A549 (cell line): Measurements from ENCODE around the gene SLC7A10. TPM values are rescaled to one million over a fixed set of nuclear protein-coding genes. Genes with fewer than 3 reads are reported as not detected.
"Not testable (repeated sequence)": the region's sequence is repeated elsewhere in the genome, so short reads cannot be mapped to it uniquely, and the experiment has no call there.

Source experiments
- ATAC-seq, 2 experiments: fragments of 200-7000 bp in 1 of 2; fragments of >200 bp in 1 of 2; cut with Nextera tagmentation in 1 of 2; cut with Tn5 transposase in 1 of 2; 3 replicates each; pipeline versions ENCODE4 v1.8.0 to v1.9.1; 2018 to 2020; ENCODE audit warnings: mild to moderate bottlenecking in 1 of 2, moderate library complexity in 1 of 2
- CTCF ChIA-PET: fragments of 300-600 bp; sonication (Branson Sonifier 250); formaldehyde crosslinking; extraction: SDS; loops from one replicate; lab custom pipeline; 2021; ENCODE audit warnings: antibody characterized with exemption, inconsistent platforms; lab: Yijun Ruan, JAX
- POLR2A ChIA-PET: fragments of 350-600 bp; formaldehyde crosslinking; extraction: SDS; loops from one replicate; lab custom pipeline; 2021; ENCODE audit warnings: antibody characterized with exemption, inconsistent platforms; lab: Yijun Ruan, JAX
- DNase-seq, 2 experiments: peaks; one replicate each; pipeline versions ENCODE4 v3.0.0 to v3.0.0-alpha.2; 2011 to 2016; ENCODE audit warnings: low read depth in 1 of 2, low spot score in 1 of 2
- FAIRE-seq: peaks from 2 replicates; lab custom pipeline; 2011; peaks lifted over from hg19 to GRCh38; lab: Jason Lieb, UNC
- H3K27ac ChIP-seq, 2 experiments: fragments of >200 bp; sonication (Bioruptor Twin); formaldehyde crosslinking; 3 replicates each; pipeline ENCODE4 v1.5.1; 2016 to 2017
- H3K4me1 ChIP-seq: fragments of >200 bp; sonication (Bioruptor Twin); formaldehyde crosslinking; 3 replicates; pipeline ENCODE4 v1.6.1; 2016
- H3K4me2 ChIP-seq: fragments of >200 bp; sonication (Bioruptor Twin); formaldehyde crosslinking; 3 replicates; pipeline ENCODE4 v1.6.1; 2016
- H3K4me3 ChIP-seq: fragments of >200 bp; sonication (Bioruptor Twin); formaldehyde crosslinking; 3 replicates; pipeline ENCODE4 v1.5.1; 2016
- H3K9me3 ChIP-seq: fragments of >200 bp; sonication (Bioruptor Twin); formaldehyde crosslinking; 3 replicates; pipeline ENCODE4 v1.6.1; 2016
- ATOH8 ChIP-seq: fragments of 250-450 bp; sonication (Bioruptor Pico); IDR thresholded peaks from 2 replicates; pipeline ENCODE4 v1.5.0; 2020; ENCODE audit warnings: low read depth, mild to moderate bottlenecking, moderate library complexity
- BCL3 ChIP-seq: fragments of >200 bp; sonication (Bioruptor Twin); formaldehyde crosslinking; IDR thresholded peaks from 3 replicates; pipeline ENCODE4 v1.6.1; 2016
- BHLHE40 ChIP-seq: IDR thresholded peaks from 2 replicates; pipeline ENCODE4 v1.6.1; 2012; ENCODE audit warnings: low read depth, low read length, inconsistent platforms
- CEBPB ChIP-seq, 2 experiments: fragments of >200 bp in 1 of 2; sonication (Bioruptor Twin) in 1 of 2; formaldehyde crosslinking in 1 of 2; IDR thresholded peaks; 2 replicates each; pipeline ENCODE4 v1.6.1; 2012 to 2016
- CHD2 ChIP-seq: fragments of 150-350 bp; IDR thresholded peaks from 2 replicates; pipeline ENCODE4 v1.6.1; 2014; ENCODE audit warnings: low read length; ENCODE audit not compliant: partially characterized antibody
- EP300 ChIP-seq, 2 experiments: fragments of >200 bp; sonication (Bioruptor Twin); formaldehyde crosslinking; IDR thresholded peaks; 2 replicates in 1 of 2; 3 replicates in 1 of 2; pipeline ENCODE4 v1.6.1; 2016 to 2017
- FOXS1 ChIP-seq: fragments of 250-450 bp; sonication (Bioruptor Pico); IDR thresholded peaks from 2 replicates; pipeline ENCODE4 v1.5.0; 2020; ENCODE audit warnings: mild to moderate bottlenecking, moderate library complexity
- HES2 ChIP-seq: fragments of >200 bp; sonication (Bioruptor Twin); formaldehyde crosslinking; IDR thresholded peaks from 2 replicates; pipeline ENCODE4 v1.6.1; 2016
- HEYL ChIP-seq: fragments of 250-450 bp; sonication (Bioruptor Pico); IDR thresholded peaks from 2 replicates; pipeline ENCODE4 v1.8.0; 2021; ENCODE audit warnings: mild to moderate bottlenecking, moderate library complexity
- HMGXB4 ChIP-seq: fragments of 250-450 bp; sonication (Bioruptor Pico); IDR thresholded peaks from 2 replicates; pipeline ENCODE4 v1.5.0; 2021; ENCODE audit warnings: mild to moderate bottlenecking, moderate library complexity, borderline replicate concordance
- HOXB5 ChIP-seq: fragments of 250-450 bp; sonication (Bioruptor Pico); IDR thresholded peaks from 2 replicates; pipeline ENCODE4 v1.5.0; 2020; ENCODE audit warnings: mild to moderate bottlenecking, moderate library complexity
- KDM5A ChIP-seq: fragments of 200-600 bp; sonication (generic); IDR thresholded peaks from 2 replicates; pipeline ENCODE4 v1.6.1; 2016; ENCODE audit warnings: antibody characterized with exemption, mild to moderate bottlenecking
- MAX ChIP-seq: IDR thresholded peaks from 2 replicates; pipeline ENCODE4 v1.6.1; 2012
- MAZ ChIP-seq: fragments of 150-350 bp; IDR thresholded peaks from 2 replicates; pipeline ENCODE4 v1.6.1; 2014; ENCODE audit warnings: antibody characterized with exemption, low read depth, low read length, borderline replicate concordance
- NR3C1 ChIP-seq: fragments of >200 bp; sonication (Bioruptor Twin); formaldehyde crosslinking; IDR thresholded peaks from 3 replicates; pipeline ENCODE4 v1.6.1; 2017
- PBX3 ChIP-seq: IDR thresholded peaks from 2 replicates; pipeline ENCODE4 v1.6.1; 2012
- PHF8 ChIP-seq: fragments of 200-600 bp; sonication (generic); IDR thresholded peaks from 2 replicates; pipeline ENCODE4 v1.6.1; 2016; ENCODE audit warnings: low read depth, mild to moderate bottlenecking, antibody characterized with exemption, moderate library complexity, borderline replicate concordance
- POLR2AphosphoS2 ChIP-seq: conservative IDR thresholded peaks from 2 replicates; pipeline ENCODE4 v1.6.1; 2012; ENCODE audit warnings: low read length, improper control_type of control experiment, inconsistent platforms
- SMC3 ChIP-seq: fragments of >200 bp; sonication (Bioruptor Twin); formaldehyde crosslinking; IDR thresholded peaks from 3 replicates; pipeline ENCODE4 v1.6.1; 2018; ENCODE audit warnings: inconsistent platforms
- SREBF2 ChIP-seq: fragments of 450-650 bp; IDR thresholded peaks from 2 replicates; pipeline ENCODE4 v1.6.1; 2014; ENCODE audit warnings: mild to moderate bottlenecking, moderate library complexity
- USF2 ChIP-seq: fragments of 450-650 bp; IDR thresholded peaks from 2 replicates; pipeline ENCODE4 v1.6.1; 2014; ENCODE audit warnings: antibody characterized with exemption
- ZC3H11A ChIP-seq: fragments of 450-650 bp; IDR thresholded peaks from 2 replicates; pipeline ENCODE4 v1.6.1; 2014; ENCODE audit warnings: antibody characterized with exemption, mild to moderate bottlenecking
- ZFP36 ChIP-seq: fragments of 450-650 bp; IDR thresholded peaks from 2 replicates; pipeline ENCODE4 v1.6.1; 2014; ENCODE audit warnings: borderline replicate concordance; ENCODE audit not compliant: partially characterized antibody
- ZNF302 ChIP-seq: fragments of 250-450 bp; sonication (Bioruptor Pico); IDR thresholded peaks from 2 replicates; pipeline ENCODE4 v1.9.0; 2021; ENCODE audit warnings: inconsistent platforms, mild to moderate bottlenecking, moderate library complexity
- ZSCAN20 ChIP-seq: fragments of 250-450 bp; sonication (Bioruptor Pico); IDR thresholded peaks from 2 replicates; pipeline ENCODE4 v1.8.0; 2022; ENCODE audit warnings: mild to moderate bottlenecking, moderate library complexity
- WGBS: methylation state at CpG from one replicate; pipeline ENCODE4 v1.1.6; 2017; ENCODE audit errors: missing lambda C conversion rate; 5-methylcytosine and 5-hydroxymethylcytosine counted together
- polyA plus RNA-seq, 4 experiments: library from polyadenylated mRNA; depleted of rRNA in 3 of 4; stranded (reverse); fragments of >200 nt; fragmentation: RNase III in 1 of 4; extraction: RNeasy Plus Mini Kit Qiagen cat#74134 plus additional on column Dnase treatment in 1 of 4; gene quantifications; 2 replicates in 3 of 4; 3 replicates in 1 of 4; pipeline ENCODE4 v1.2.3, GENCODE V29; 2011 to 2017

The SLC7A10 gene
- polyA plus RNA-seq, 2 of the 4 experiments (the other 2 are of a cell fraction) = 0.05 to 0.26 TPM

GRCh38 chr19:33210266-33210940, 15.2 kb downstream of the SLC7A10 start:
- Histone ChIP-seq H3K9me3 (no peaks in the 10 kb centered on the region), H3K27ac (no peak overlapping the region), H3K4me2 (no peak overlapping the region), H3K4me3 (no peak overlapping the region)
- DNase-seq (no peak), FAIRE-seq (no peak)
- 89% methylated on average over 21 of the region's 22 CpGs for WGBS
- CTCF ChIA-PET = interaction anchor here (0.5 to 7.5 kb wide), 15 partner anchors 9 to 886 kb away, joined by 3 to 44 read pairs (median 4); no protein-coding TSS in a partner anchor
- TF ChIP-seq BCL3 (no peak), HOXB5 (CRISPR knock-in tag) (no peak), HMGXB4 (CRISPR knock-in tag) (no peak), SREBF2 (no peak), EP300 (IDR thresholded peaks at IDR 0.05) (no peak), CEBPB (IDR thresholded peaks at IDR 0.05) (no peak), PHF8 (no peak), NR3C1 (no peak)
- TF ChIP-seq, all 56 proteins: peak for 0
- POLR2A ChIA-PET = no interaction called here
- H3K4me1 ChIP-seq = no peaks in the 10 kb centered on the region
- no peak for ATAC-seq

- H3K4me1 ChIP-seq, H3K9me3 ChIP-seq, H3K27ac ChIP-seq, FAIRE-seq, H3K4me2 ChIP-seq, DNase-seq, H3K4me3 ChIP-seq, POLR2A ChIA-PET, ATAC-seq: not testable (repeated sequence)
- CTCF ChIA-PET = interaction anchor here (0.6 to 7.5 kb wide), 15 partner anchors 12 to 887 kb away, joined by 3 to 44 read pairs (median 4); no protein-coding TSS in a partner anchor
- 82% methylated on average over 7 of the region's 7 CpGs for WGBS
Observed at GRCh38 chr19:33209850-33210230, 15.8 kb downstream of the SLC7A10 start.

GRCh38 chr19:33208904-33209849, 16.5 kb downstream of the SLC7A10 start:
- ATAC-seq = no peak
- CTCF ChIA-PET = interaction anchor here (0.6 to 7.5 kb wide), 17 partner anchors 12 to 887 kb away, joined by 3 to 44 read pairs (median 4); no protein-coding TSS in a partner anchor
- no peaks in the 10 kb centered on the region for H3K9me3 ChIP-seq
- POLR2A ChIA-PET = no interaction called here
- H3K4me2 ChIP-seq = no peak overlapping the region
- no peaks in the 10 kb centered on the region for H3K4me1 ChIP-seq
- no peak overlapping the region for H3K4me3 ChIP-seq
- H3K27ac ChIP-seq = no peak overlapping the region
- no peak for DNase-seq
- no peak for FAIRE-seq
- 85% methylated on average over 24 of the region's 24 CpGs for WGBS
- TF ChIP-seq FOXS1 (CRISPR knock-in tag) = no peak
- TF ChIP-seq POLR2AphosphoS2 = no peak
- no peak for TF ChIP-seq NR3C1
- no peak for TF ChIP-seq HES2
- TF ChIP-seq MAZ = no peak
- no peak for TF ChIP-seq ZFP36
- TF ChIP-seq PBX3 = no peak
- no peak for TF ChIP-seq KDM5A
- no peak for TF ChIP-seq MAX
- no peak for TF ChIP-seq HEYL (CRISPR knock-in tag)
- no peak for TF ChIP-seq ATOH8 (CRISPR knock-in tag)
- no peak for TF ChIP-seq ZNF302 (CRISPR knock-in tag)
- no peak for TF ChIP-seq SMC3
- no peak for TF ChIP-seq SREBF2
- no peak for TF ChIP-seq BHLHE40
- no peak for TF ChIP-seq ZC3H11A
- TF ChIP-seq CHD2 = no peak
- TF ChIP-seq ZSCAN20 (CRISPR knock-in tag) = no peak
- no peak for TF ChIP-seq USF2
